DMS53 treated with DMSO at 0.1 percent for 48 hours (cell line): ENCODE measurements around the gene GZF1.

ENCODE experiments used
- DNase-seq: peaks from one replicate; lab custom pipeline; 2025; ENCODE audit not compliant: unreplicated experiment; lab: John Stamatoyannopoulos, UW

GZF1 gene

GRCh38 chr20:23368316-23369071, 6.5 kb downstream of the GZF1 start:
- no peak for DNase-seq

GRCh38 chr20:23369072-23369823, 7.3 kb downstream of the GZF1 start:
- no peak for DNase-seq

GRCh38 chr20:23370274-23370673, 8.3 kb downstream of the GZF1 start:
- DNase-seq = no peak

GRCh38 chr20:23370873-23371272, 8.9 kb downstream of the GZF1 start:
- no peak for DNase-seq

- no peak for DNase-seq
Measured at GRCh38 chr20:23371496-23371895, 9.5 kb downstream of the GZF1 start.

- no peak for DNase-seq
Measured at GRCh38 chr20:23374441-23374840, 12.5 kb downstream of the GZF1 start.

GRCh38 chr20:23375827-23376226, 13.8 kb downstream of the GZF1 start:
- no peak for DNase-seq

- DNase-seq = no peak
Measured at GRCh38 chr20:23379772-23380171, 17.8 kb downstream of the GZF1 start.

- no peak for DNase-seq
Measured at GRCh38 chr20:23381876-23382275, 19.9 kb downstream of the GZF1 start.

- no peak for DNase-seq
Measured at GRCh38 chr20:23386304-23387117, 24.5 kb downstream of the GZF1 start.

GRCh38 chr20:23387118-23387443, 25.1 kb downstream of the GZF1 start:
- DNase-seq = no peak

- DNase-seq = no peak
Measured at GRCh38 chr20:23390091-23390774, 28.3 kb downstream of the GZF1 start.

- DNase-seq = no peak
Measured at GRCh38 chr20:23391707-23392310, 29.8 kb downstream of the GZF1 start.

GRCh38 chr20:23393996-23394775, 32.2 kb downstream of the GZF1 start:
- DNase-seq = no peak

GRCh38 chr20:23396950-23397627, 35.1 kb downstream of the GZF1 start:
- DNase-seq = no peak

- no peak for DNase-seq
Measured at GRCh38 chr20:23397961-23398360, 36.0 kb downstream of the GZF1 start.

- no peak for DNase-seq
Measured at GRCh38 chr20:23399568-23400241, 37.7 kb downstream of the GZF1 start.

GRCh38 chr20:23401051-23401450, 39.1 kb downstream of the GZF1 start:
- DNase-seq = no peak

- no peak for DNase-seq
Measured at GRCh38 chr20:23403751-23404150, 41.8 kb downstream of the GZF1 start.
